SK-N-MC (cell line): ENCODE measurements around the gene EIF3B.

Experiments used
- EZH2 ChIP-seq: fragments of 200-600 bp; sonication (generic); IDR thresholded peaks from one replicate; pipeline ENCODE4 v1.6.1; 2017; ENCODE audit warnings: antibody characterized with exemption
- POLR2AphosphoS5 ChIP-seq: IDR thresholded peaks from 2 replicates; pipeline ENCODE4 v1.6.1; 2012; ENCODE audit warnings: mild to moderate bottlenecking, low read depth, low read length, borderline replicate concordance

GRCh38 chr7:2306688-2307087 lies 47.9 kb upstream of the EIF3B start:
- TF ChIP-seq POLR2AphosphoS5: no peak
- no peak for TF ChIP-seq EZH2
